HG03039 (cell line): ENCODE results near the gene DOCK9.

ENCODE experiments used
- ATAC-seq: cut with Tn5 transposase; IDR thresholded peaks from one replicate; pipeline ENCODE4 v1.9.1; 2021; ENCODE audit warnings: mild to moderate bottlenecking, moderate library complexity; ENCODE audit not compliant: unreplicated experiment

DOCK9 gene

GRCh38 chr13:98950705-98951104, 27.2 kb downstream of the DOCK9 start:
- ATAC-seq: no peak

GRCh38 chr13:98947925-98948324, 29.9 kb downstream of the DOCK9 start:
- ATAC-seq: no peak

- ATAC-seq: no peak
Measured at GRCh38 chr13:98945863-98946605, 31.8 kb downstream of the DOCK9 start.

DNA sequence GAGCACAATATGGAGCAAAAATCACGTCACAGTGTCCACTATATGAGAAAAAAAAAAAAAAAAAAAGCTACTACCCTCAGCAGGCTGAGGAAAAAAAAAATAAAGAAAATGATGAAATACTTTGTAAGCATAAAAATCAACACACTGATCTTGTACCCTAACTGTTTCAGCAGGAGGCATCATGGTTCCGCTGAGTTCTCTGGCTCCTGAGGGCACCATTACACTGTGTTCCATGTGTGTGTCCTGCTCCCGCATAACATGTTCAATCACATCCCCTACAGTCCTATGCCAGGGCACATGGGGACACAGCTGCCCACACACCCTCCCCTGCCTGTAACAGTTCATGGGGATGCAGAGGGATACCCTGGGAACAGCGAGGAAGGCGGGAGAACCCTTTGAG, 33.5 kb downstream of the DOCK9 start:
- ATAC-seq: no peak

DNA sequence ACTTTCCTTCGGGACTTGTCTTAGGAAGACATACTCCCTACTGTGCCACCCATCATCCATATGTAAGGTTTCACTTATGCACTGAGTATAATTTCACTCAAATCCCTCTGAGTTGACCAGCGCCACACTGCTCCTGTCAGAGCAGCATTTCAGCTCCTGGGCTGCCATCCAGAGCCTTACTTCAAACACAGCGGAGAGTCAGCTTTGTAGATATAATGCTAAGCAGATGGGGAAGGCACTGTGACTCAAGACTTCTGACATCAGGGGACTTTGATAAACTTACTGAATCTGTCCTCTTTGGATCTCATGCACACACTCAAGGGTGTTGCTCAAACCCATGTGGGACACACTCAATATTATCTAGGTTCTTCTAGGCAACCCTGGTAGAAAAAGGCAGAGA, 34.9 kb downstream of the DOCK9 start:
- ATAC-seq: no peak

DNA sequence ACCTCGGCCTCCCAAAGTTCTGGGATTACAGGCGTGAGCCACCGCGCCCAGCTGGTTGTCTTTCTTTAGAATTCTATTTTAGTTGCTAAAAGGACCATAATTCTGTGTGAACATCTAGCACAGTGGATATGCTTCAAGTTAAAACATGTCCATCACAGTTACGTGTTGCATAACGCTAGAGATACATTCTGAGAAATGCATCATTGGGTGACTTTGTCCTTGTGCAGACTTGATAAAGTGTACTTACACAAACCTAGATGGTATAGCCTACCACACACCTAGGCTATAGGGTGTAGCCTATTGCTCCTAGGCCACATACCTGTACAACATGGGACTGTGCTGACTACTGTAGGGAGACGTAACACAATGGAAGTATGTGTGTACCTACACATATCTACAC, 35.4 kb downstream of the DOCK9 start:
- no peak for ATAC-seq

- no peak for ATAC-seq
Measured at GRCh38 chr13:98941536-98941935, 36.3 kb downstream of the DOCK9 start.

DNA sequence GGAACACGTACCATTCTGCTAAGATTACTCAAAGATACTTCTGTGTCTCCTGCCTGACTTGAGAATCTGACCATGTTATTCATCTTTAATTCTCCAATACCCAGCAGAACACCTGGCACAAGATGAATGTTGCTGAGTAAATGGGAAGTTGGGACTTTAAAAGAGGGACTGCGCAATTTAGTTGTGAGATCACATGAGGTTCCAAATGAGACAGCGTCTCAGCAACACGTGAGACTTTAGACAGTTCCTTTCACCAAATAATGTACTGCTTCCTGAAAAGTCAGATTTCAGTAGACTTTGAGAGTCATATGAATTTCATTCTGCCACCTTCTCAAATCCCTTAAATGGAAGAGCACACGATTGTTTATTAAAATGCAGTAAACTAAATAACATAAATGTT, 36.7 kb downstream of the DOCK9 start:
- no peak for ATAC-seq

DNA sequence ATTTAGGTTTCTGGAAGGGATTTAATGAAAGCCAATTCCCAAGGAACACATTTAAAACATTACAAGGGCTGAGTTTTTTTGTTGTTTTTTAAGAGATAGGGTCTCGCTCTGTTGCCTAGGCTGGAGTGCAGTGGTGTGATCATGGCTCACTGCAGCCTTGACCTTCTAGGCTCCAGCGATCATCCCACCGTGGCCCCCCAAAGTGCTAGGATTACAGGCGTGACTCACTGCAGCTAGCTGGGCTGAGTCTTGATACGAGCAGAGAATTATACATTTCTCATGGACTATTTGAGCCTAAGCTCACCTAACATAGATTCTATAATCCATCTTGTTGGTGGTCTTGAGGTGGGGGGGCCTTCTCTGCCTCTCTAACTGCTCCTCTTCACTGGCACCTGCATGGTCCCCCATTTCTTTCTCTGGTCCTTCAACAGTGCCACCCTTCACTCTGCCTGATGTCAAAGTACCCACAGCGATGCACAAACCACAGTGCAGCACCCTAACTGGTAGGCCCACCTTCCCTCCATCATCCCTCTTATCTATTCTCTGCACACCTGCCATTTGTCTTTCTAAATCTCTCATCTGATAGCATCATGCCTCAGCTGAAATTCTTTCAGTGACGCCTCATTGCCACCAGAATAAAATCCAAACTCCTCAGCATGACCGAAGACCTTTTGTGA, 37.4 kb downstream of the DOCK9 start:
- ATAC-seq: no peak

- ATAC-seq: no peak
Measured at GRCh38 chr13:98939660-98940191, 38.1 kb downstream of the DOCK9 start.

GRCh38 chr13:98938801-98939200, 39.1 kb downstream of the DOCK9 start:
- ATAC-seq: no peak

- ATAC-seq: no peak
Measured at GRCh38 chr13:98937911-98938381, 39.9 kb downstream of the DOCK9 start.

DNA sequence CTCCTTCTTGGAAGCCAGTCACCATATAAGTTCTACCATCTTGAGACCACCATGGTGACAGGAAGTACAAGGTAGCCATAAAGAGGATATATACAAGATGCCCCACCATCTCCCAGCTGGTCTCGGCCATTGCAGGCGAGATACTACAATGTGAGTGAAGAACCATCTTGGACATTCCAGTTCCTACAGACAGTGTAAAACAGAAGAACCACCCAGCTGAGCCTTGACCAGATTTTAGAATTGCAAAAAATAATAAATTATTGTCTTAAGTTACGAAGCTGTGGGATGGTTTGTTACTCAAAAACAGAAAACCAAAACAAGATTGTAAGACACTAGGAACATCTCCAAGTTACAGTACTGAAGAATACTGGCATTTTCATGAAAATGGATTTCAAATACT, 43.6 kb downstream of the DOCK9 start:
- no peak for ATAC-seq

DNA sequence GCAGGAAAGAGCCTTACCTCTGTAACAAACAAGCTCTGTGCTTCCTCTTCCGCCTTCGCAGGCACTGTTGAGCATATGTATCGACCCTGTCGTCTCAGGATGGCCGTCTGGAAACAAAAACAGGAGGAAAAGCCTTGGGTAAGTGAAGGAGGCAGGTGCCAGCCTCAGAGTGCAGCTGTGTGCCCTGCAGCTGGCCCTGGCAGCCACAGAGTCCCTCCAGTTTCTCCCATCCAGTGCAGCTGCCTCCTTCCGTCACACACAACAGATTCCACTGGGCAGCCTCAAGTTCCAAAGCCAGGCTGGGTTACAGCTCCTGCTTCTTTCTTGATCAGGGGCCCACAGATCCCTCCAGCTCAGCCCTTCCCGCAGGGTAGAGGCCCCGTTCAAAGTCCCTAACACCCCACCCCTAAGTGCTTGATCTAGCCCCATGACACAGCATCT, 47.7 kb downstream of the DOCK9 start:
- ATAC-seq: no peak

DNA sequence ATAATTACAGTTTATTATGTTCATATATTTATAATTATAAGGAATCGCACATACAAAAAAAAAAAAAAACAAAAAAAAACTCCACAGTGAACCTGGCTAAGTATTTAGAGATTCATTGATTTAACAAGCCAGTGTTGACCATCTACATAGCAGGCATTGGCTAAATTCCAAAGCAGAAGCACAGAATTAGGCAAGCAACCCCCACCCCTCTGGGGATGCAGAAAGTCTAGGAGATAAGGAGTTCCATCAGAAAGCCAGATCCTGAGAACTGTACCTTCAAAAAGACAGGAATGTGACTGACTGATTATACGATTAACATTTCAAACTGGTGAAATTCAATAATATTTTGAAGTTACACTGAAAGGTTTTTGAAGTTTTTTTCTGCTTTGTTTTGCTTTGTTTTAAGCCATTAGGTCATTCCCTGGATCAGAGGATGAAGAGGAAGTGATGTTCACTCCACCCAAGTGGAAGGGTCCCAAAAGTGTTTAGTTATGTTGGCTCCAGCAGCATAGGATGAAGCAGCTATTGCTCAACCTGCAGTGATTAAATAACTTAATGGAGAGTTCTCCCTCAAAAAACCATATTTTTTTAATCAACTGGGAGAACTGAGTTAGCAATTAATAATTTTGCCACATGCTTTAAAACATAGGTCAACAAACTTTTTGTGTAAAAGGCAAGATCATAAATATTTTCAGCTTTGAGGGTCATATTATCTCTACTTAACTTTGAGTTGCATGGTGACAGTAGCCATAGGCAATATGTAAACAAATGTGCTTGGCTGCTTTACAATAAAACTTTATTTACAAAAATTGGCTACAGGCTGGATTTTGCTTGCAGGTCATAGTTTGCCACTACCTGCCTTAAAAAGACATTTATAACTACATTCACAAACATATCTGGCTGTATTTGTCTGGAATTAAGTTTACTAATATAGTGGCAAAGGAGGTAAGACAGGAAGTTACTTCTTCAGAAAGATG, 49.6 kb downstream of the DOCK9 start:
- no peak for ATAC-seq

GRCh38 chr13:98925949-98926348, 51.9 kb downstream of the DOCK9 start:
- no peak for ATAC-seq

- no peak for ATAC-seq
Measured at GRCh38 chr13:98923641-98924397, 54.0 kb downstream of the DOCK9 start.

DNA sequence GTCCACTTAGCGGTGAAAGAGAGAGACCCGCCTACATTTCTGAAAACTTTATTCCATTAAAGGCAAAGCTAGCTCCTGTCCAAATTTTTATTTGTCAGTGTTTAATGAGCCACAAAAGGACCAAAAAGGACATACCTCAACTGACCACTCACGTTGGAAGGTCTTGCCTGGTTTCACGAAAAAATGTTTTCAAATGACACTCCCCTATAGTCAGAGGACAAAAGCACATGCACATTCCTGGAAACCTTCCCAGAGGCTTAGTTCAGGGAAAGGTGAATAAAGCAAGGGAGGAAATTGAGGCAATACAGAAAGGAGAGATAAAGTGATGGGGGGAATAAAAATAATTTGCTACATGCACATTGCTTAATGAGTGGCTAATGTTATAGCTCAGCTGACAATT, 55.6 kb downstream of the DOCK9 start:
- ATAC-seq: no peak

DNA sequence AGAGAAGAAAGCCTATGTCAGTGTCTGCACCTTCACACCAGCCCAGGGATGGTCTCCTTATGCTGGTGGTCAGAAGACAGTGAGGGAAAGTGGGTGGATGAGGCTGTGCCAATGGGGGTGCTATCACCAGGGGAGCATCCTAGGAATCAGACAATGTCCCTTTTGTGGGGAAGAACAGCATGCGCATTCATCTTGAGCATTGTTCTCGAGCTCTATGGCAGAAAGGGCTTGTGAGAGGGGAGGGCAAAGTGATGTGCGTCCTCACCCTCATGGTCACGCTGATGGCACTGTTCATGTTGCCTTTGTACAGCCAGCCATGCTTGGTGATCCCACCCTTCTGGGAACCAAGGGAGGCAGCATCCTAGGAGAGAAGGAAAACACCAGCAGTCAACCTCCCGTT, 56.1 kb downstream of the DOCK9 start:
- ATAC-seq: no peak

GRCh38 chr13:98921015-98921580, 56.8 kb downstream of the DOCK9 start:
- no peak for ATAC-seq
